ENCODE measurements around the gene GCNA. TPM values are rescaled to one million over a fixed set of nuclear protein-coding genes. Genes with fewer than 3 reads are reported as not detected.

Gene GCNA
- total RNA-seq, 1 experiment from 2014 or later: 3.0 TPM

DNA sequence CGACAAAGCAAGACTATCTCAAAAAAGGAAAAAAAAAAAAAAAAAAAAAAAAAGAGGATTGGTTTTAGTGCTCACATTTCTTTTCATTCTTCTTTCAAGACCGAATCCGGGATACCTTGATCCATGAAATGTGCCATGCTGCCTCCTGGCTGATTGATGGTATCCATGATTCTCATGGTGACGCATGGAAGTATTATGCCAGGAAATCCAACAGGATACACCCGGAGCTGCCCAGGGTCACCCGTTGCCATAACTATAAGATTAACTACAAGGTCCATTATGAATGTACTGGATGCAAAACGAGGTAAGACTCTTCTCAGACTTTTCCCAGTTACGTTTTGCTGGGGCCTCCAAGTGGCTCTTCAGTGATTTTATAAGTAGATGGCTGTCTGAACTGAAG is 34.0 kb downstream of the GCNA start:
- BruUV-seq (replicated peaks): no TSS peak
- H3K27me3 ChIP-seq (replicated peaks; ENCODE audit: insufficient read depth, low read depth, low read length, poor library complexity): no peaks in the 10 kb centered on the region
- POLR2A ChIA-PET (ENCODE audit: low non-redundant PET): no interaction called here
- CTCF ChIA-PET: no interaction called here
- no peaks in the 10 kb centered on the region for H3K4me1 ChIP-seq (ENCODE audit: insufficient read depth, low read length, poor library complexity, severe bottlenecking)
- no peak overlapping the region for H3K4me3 ChIP-seq (ENCODE audit: low read depth, low read length, poor library complexity, severe bottlenecking)
- H3K27ac ChIP-seq (ENCODE audit: low read depth, low read length, poor library complexity, severe bottlenecking): no peak overlapping the region
- intact Hi-C loops (cut with micrococcal nuclease; ENCODE audit: unreplicated experiment): no loop called here
- no peak for TF ChIP-seq EZH2 (IDR thresholded peaks at IDR 0.05; ENCODE audit: borderline replicate concordance, low read depth, low read length, poor library complexity, severe bottlenecking)
- TF ChIP-seq, protein P1, sequence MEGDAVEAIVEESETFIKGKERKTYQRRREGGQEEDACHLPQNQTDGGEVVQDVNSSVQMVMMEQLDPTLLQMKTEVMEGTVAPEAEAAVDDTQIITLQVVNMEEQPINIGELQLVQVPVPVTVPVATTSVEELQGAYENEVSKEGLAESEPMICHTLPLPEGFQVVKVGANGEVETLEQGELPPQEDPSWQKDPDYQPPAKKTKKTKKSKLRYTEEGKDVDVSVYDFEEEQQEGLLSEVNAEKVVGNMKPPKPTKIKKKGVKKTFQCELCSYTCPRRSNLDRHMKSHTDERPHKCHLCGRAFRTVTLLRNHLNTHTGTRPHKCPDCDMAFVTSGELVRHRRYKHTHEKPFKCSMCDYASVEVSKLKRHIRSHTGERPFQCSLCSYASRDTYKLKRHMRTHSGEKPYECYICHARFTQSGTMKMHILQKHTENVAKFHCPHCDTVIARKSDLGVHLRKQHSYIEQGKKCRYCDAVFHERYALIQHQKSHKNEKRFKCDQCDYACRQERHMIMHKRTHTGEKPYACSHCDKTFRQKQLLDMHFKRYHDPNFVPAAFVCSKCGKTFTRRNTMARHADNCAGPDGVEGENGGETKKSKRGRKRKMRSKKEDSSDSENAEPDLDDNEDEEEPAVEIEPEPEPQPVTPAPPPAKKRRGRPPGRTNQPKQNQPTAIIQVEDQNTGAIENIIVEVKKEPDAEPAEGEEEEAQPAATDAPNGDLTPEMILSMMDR (conservative IDR thresholded peaks at IDR 0.05; ENCODE audit: low read depth, low read length): no peak
- DNase-seq (ENCODE audit: low spot score): no peak
- H3K36me3 ChIP-seq (ENCODE audit: insufficient read depth, low read length, poor library complexity, severe bottlenecking): peaks cover 8% of the 10 kb centered on the region
- H3K9me3 ChIP-seq (ENCODE audit: low read depth, low read length, poor library complexity, severe bottlenecking): no peaks in the 10 kb centered on the region

DNA sequence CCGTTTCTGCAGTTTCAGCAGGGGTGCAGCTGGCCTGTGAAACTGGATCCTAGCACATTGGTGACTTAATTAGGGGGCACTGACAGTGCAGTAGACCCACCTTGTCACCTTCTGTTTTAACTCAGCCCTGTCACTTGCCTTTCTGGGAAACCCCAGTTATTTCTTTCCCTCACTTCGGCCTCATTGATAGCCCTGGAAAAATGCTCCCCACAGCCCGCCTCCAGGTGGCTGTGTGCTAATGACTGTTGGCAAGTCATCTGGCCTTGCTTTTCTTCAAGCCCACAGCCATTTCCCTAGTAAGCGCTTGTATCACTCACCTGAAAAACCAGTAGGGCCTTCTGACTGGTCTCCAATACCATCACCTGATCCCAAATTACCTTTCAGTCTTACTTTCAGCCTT is 36.8 kb downstream of the GCNA start:
- CTCF ChIA-PET: no interaction called here
- POLR2A ChIA-PET (ENCODE audit: low non-redundant PET): no interaction called here
- intact Hi-C loops (cut with micrococcal nuclease; ENCODE audit: unreplicated experiment): no loop called here
- no peak overlapping the region for H3K27ac ChIP-seq (ENCODE audit: low read depth, low read length, poor library complexity, severe bottlenecking)
- BruUV-seq (replicated peaks): no TSS peak
- DNase-seq (ENCODE audit: low spot score): no peak
- TF ChIP-seq, protein P1 (conservative IDR thresholded peaks at IDR 0.05; ENCODE audit: low read depth, low read length): no peak
- TF ChIP-seq EZH2 (IDR thresholded peaks at IDR 0.05; ENCODE audit: borderline replicate concordance, low read depth, low read length, poor library complexity, severe bottlenecking): no peak
- no peaks in the 10 kb centered on the region for H3K9me3 ChIP-seq (ENCODE audit: low read depth, low read length, poor library complexity, severe bottlenecking)
- no peaks in the 10 kb centered on the region for H3K27me3 ChIP-seq (replicated peaks; ENCODE audit: insufficient read depth, low read depth, low read length, poor library complexity)
- H3K4me1 ChIP-seq (ENCODE audit: insufficient read depth, low read length, poor library complexity, severe bottlenecking): no peaks in the 10 kb centered on the region
- peaks cover under 1% of the 10 kb centered on the region for H3K36me3 ChIP-seq (ENCODE audit: insufficient read depth, low read length, poor library complexity, severe bottlenecking)
- no peak overlapping the region for H3K4me3 ChIP-seq (ENCODE audit: low read depth, low read length, poor library complexity, severe bottlenecking)

DNA sequence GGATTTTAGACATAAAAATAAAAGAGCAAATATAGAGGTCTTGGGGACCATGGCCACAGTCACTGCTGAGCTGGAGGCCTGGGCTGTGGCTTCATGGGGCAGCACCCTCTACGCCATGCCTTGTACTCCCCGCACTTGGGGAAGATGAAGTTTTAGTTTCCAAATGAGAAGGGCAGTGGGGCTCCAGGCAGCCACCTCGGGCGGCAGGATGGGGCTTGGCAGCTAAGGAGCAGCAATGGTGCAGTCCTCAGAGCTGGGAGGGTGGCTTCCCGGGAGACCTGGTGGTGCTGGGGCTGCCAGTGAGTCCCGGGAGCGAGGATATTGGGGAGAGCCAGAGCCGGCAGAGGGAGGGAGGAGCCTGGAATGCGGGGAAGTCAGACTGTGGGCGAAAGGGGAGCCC is 37.7 kb downstream of the GCNA start:
- Histone ChIP-seq H3K9me3 (ENCODE audit: low read depth, low read length, poor library complexity, severe bottlenecking) (no peaks in the 10 kb centered on the region), H3K4me3 (ENCODE audit: low read depth, low read length, poor library complexity, severe bottlenecking) (no peak overlapping the region), H3K4me1 (ENCODE audit: insufficient read depth, low read length, poor library complexity, severe bottlenecking) (no peaks in the 10 kb centered on the region), H3K27ac (ENCODE audit: low read depth, low read length, poor library complexity, severe bottlenecking) (no peak overlapping the region), H3K27me3 (replicated peaks; ENCODE audit: insufficient read depth, low read depth, low read length, poor library complexity) (no peaks in the 10 kb centered on the region), H3K36me3 (ENCODE audit: insufficient read depth, low read length, poor library complexity, severe bottlenecking) (no peaks in the 10 kb centered on the region)
- ChIA-PET CTCF (no interaction called here), POLR2A (ENCODE audit: low non-redundant PET) (no interaction called here)
- no peak for TF ChIP-seq EZH2 (IDR thresholded peaks at IDR 0.05; ENCODE audit: borderline replicate concordance, low read depth, low read length, poor library complexity, severe bottlenecking)
- TF ChIP-seq, protein P1 (conservative IDR thresholded peaks at IDR 0.05; ENCODE audit: low read depth, low read length): no peak
- no peak for DNase-seq (ENCODE audit: low spot score)
- intact Hi-C loops (cut with micrococcal nuclease; ENCODE audit: unreplicated experiment): no loop called here
- no TSS peak for BruUV-seq (replicated peaks)

Data from A673 (cell line).